Hepatocyte (in vitro differentiated cells): ENCODE results near the gene ADAMTSL1. TPM values are rescaled to one million over a fixed set of nuclear protein-coding genes. Genes with fewer than 3 reads are reported as not detected.

Experiments used
- DNase-seq: peaks from one replicate; pipeline ENCODE4 v3.0.0-alpha.2; 2016; ENCODE audit warnings: low spot score
- H2AFZ ChIP-seq: fragments of 200-600 bp; sonication (generic); 2 replicates; pipeline ENCODE4 v1.6.0; 2016; ENCODE audit warnings: antibody characterized with exemption, mild to moderate bottlenecking
- H3K27ac ChIP-seq: fragments of 200-600 bp; sonication (generic); 2 replicates; pipeline ENCODE4 v1.5.1; 2016; ENCODE audit warnings: mild to moderate bottlenecking
- H3K27me3 ChIP-seq: fragments of 200-600 bp; sonication (generic); 2 replicates; pipeline ENCODE4 v1.6.1; 2016
- H3K36me3 ChIP-seq: fragments of 200-600 bp; sonication (generic); replicated peaks from 2 replicates; pipeline ENCODE4 v1.5.1; 2016; ENCODE audit warnings: low read depth; ENCODE audit not compliant: insufficient read depth
- H3K4me1 ChIP-seq: fragments of 200-600 bp; sonication (generic); 2 replicates; pipeline ENCODE4 v1.5.1; 2016; ENCODE audit warnings: mild to moderate bottlenecking, moderate library complexity; ENCODE audit not compliant: insufficient read depth
- H3K4me2 ChIP-seq: fragments of 200-600 bp; sonication (generic); 2 replicates; pipeline ENCODE4 v1.6.0; 2016
- H3K4me3 ChIP-seq: fragments of 200-600 bp; sonication (generic); 2 replicates; pipeline ENCODE4 v1.5.1; 2016; ENCODE audit warnings: mild to moderate bottlenecking
- H3K79me2 ChIP-seq: fragments of 200-600 bp; sonication (generic); 2 replicates; pipeline ENCODE4 v1.6.0; 2017; ENCODE audit warnings: mild to moderate bottlenecking
- H3K9me2 ChIP-seq: fragments of 200-600 bp; sonication (generic); replicated peaks from 2 replicates; pipeline ENCODE4 v1.6.0; 2017; ENCODE audit warnings: mild to moderate bottlenecking; ENCODE audit not compliant: insufficient read depth
- H3K9me3 ChIP-seq: fragments of 200-600 bp; sonication (generic); 2 replicates; pipeline ENCODE4 v1.5.1; 2016; ENCODE audit warnings: low read depth, mild to moderate bottlenecking
- H4K20me1 ChIP-seq: fragments of 200-600 bp; sonication (generic); 2 replicates; pipeline ENCODE4 v1.6.0; 2016; ENCODE audit warnings: mild to moderate bottlenecking; ENCODE audit not compliant: insufficient read depth, poor library complexity, severe bottlenecking
- CTCF ChIP-seq: fragments of 200-600 bp; sonication (generic); IDR thresholded peaks from 2 replicates; pipeline ENCODE4 v1.5.1; 2016; ENCODE audit warnings: antibody characterized with exemption, mild to moderate bottlenecking; ENCODE audit not compliant: poor library complexity
- EZH2 ChIP-seq: fragments of 200-600 bp; sonication (generic); IDR thresholded peaks from 2 replicates; pipeline ENCODE4 v1.6.1; 2016; ENCODE audit warnings: antibody characterized with exemption, mild to moderate bottlenecking, borderline replicate concordance
- EZH2phosphoT487 ChIP-seq: fragments of 200-600 bp; sonication (generic); IDR thresholded peaks from one replicate; pipeline ENCODE4 v1.6.1; 2018; ENCODE audit warnings: antibody characterized with exemption, mild to moderate bottlenecking, low read depth, moderate library complexity; ENCODE audit not compliant: unreplicated experiment, severe bottlenecking
- WGBS: methylation state at CpG from one replicate; pipeline ENCODE4 v1.1.6; 2016; ENCODE audit warnings: low lambda C conversion rate; ENCODE audit errors: missing lambda C conversion rate; 5-methylcytosine and 5-hydroxymethylcytosine counted together
- polyA plus RNA-seq: library from polyadenylated mRNA; unstranded; fragments of >200 nt; fragmentation: Nextera tagmentation; extraction: Ambion mirVana; gene quantifications from 2 replicates; pipeline ENCODE4 v1.2.1, GENCODE V29; 2016
- total RNA-seq: library from RNA; depleted of rRNA; stranded (reverse); fragments of >200 nt; gene quantifications from 2 replicates; pipeline ENCODE4 v1.2.3, GENCODE V29; 2014

Gene ADAMTSL1
- total and polyA plus RNA-seq, 2 experiments from 2014 or later = 7.2 to 24.0 TPM

- Histone ChIP-seq H4K20me1 (no peaks in the 10 kb centered on the region), H3K9me3 (no peaks in the 10 kb centered on the region), H2AFZ (no peak overlapping the region), H3K36me3 (no peaks in the 10 kb centered on the region), H3K4me2 (no peak overlapping the region), H3K9me2 (no peaks in the 10 kb centered on the region), H3K79me2 (no peaks in the 10 kb centered on the region), H3K4me1 (no peaks in the 10 kb centered on the region), H3K27ac (no peak overlapping the region), H3K4me3 (no peak overlapping the region), H3K27me3 (no peaks in the 10 kb centered on the region)
- TF ChIP-seq CTCF (no peak), EZH2phosphoT487 (no peak), EZH2 (no peak)
- WGBS = 60% methylated on average over 3 of the region's 3 CpGs
- DNase-seq = no peak
These were observed 310.0 kb downstream of the ADAMTSL1 start for GRCh38 chr9:18783909-18784308.

GRCh38 chr9:18785604-18786003 is 311.7 kb downstream of the ADAMTSL1 start:
- H3K9me2 ChIP-seq = no peaks in the 10 kb centered on the region
- no peak overlapping the region for H3K4me2 ChIP-seq
- no peak overlapping the region for H2AFZ ChIP-seq
- no peaks in the 10 kb centered on the region for H3K27me3 ChIP-seq
- H4K20me1 ChIP-seq = no peaks in the 10 kb centered on the region
- no peak for DNase-seq
- no peaks in the 10 kb centered on the region for H3K79me2 ChIP-seq
- TF ChIP-seq EZH2phosphoT487 = no peak
- no peak for TF ChIP-seq EZH2
- no peak for TF ChIP-seq CTCF
- no peaks in the 10 kb centered on the region for H3K36me3 ChIP-seq
- H3K4me3 ChIP-seq = no peak overlapping the region
- WGBS = 86% methylated on average over 2 of the region's 2 CpGs
- H3K4me1 ChIP-seq = no peaks in the 10 kb centered on the region
- H3K27ac ChIP-seq = peak overlapping the region; percentile 10
- H3K9me3 ChIP-seq = no peaks in the 10 kb centered on the region

GRCh38 chr9:18786196-18786595 is 312.2 kb downstream of the ADAMTSL1 start:
- no peaks in the 10 kb centered on the region for H3K9me2 ChIP-seq
- H3K9me3 ChIP-seq = no peaks in the 10 kb centered on the region
- no peak overlapping the region for H3K4me3 ChIP-seq
- H3K79me2 ChIP-seq = no peaks in the 10 kb centered on the region
- H3K4me1 ChIP-seq = no peaks in the 10 kb centered on the region
- DNase-seq = no peak
- H3K4me2 ChIP-seq = no peak overlapping the region
- TF ChIP-seq EZH2phosphoT487 = no peak
- no peak for TF ChIP-seq EZH2
- no peak for TF ChIP-seq CTCF
- WGBS = 63% methylated on average over 3 of the region's 3 CpGs
- peak overlapping the region; percentile 69 for H3K27ac ChIP-seq
- no peaks in the 10 kb centered on the region for H3K36me3 ChIP-seq
- H2AFZ ChIP-seq = no peak overlapping the region
- H3K27me3 ChIP-seq = no peaks in the 10 kb centered on the region
- no peaks in the 10 kb centered on the region for H4K20me1 ChIP-seq
